Astrocyte of the spinal cord (primary cell): ENCODE data around the gene C9.

Source experiments
- DNase-seq: peaks from one replicate; pipeline ENCODE4 v3.0.0; 2011; ENCODE audit warnings: low read depth, low spot score
- H3K4me3 ChIP-seq: 2 replicates; pipeline ENCODE4 v1.5.1; 2011; ENCODE audit warnings: low read depth, mild to moderate bottlenecking, low read length, moderate library complexity
- in situ Hi-C: cut with HindIII; loops from 2 replicates; pipeline ENCODE4 v1.10.0; 2017; ENCODE audit warnings: low sequenced_read_pairs
- TF ChIP-seq, protein P1 (sequence below): IDR thresholded peaks from 2 replicates; pipeline ENCODE4 v1.5.1; 2012; ENCODE audit warnings: low read depth, mild to moderate bottlenecking, low read length, inconsistent platforms

The C9 gene

GRCh38 chr5:39367711-39368110, 3.4 kb upstream of the C9 start:
- H3K4me3 ChIP-seq = no peak overlapping the region
- in situ Hi-C loops = no loop called here
- TF ChIP-seq, protein P1, sequence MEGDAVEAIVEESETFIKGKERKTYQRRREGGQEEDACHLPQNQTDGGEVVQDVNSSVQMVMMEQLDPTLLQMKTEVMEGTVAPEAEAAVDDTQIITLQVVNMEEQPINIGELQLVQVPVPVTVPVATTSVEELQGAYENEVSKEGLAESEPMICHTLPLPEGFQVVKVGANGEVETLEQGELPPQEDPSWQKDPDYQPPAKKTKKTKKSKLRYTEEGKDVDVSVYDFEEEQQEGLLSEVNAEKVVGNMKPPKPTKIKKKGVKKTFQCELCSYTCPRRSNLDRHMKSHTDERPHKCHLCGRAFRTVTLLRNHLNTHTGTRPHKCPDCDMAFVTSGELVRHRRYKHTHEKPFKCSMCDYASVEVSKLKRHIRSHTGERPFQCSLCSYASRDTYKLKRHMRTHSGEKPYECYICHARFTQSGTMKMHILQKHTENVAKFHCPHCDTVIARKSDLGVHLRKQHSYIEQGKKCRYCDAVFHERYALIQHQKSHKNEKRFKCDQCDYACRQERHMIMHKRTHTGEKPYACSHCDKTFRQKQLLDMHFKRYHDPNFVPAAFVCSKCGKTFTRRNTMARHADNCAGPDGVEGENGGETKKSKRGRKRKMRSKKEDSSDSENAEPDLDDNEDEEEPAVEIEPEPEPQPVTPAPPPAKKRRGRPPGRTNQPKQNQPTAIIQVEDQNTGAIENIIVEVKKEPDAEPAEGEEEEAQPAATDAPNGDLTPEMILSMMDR = no peak
- DNase-seq = no peak

- in situ Hi-C loops = no loop called here
- H3K4me3 ChIP-seq = no peak overlapping the region
- TF ChIP-seq, protein P1 = no peak
- DNase-seq = no peak
These were observed 1.1 kb downstream of the C9 start for GRCh38 chr5:39363217-39363616.

GRCh38 chr5:39362646-39363045, 1.6 kb downstream of the C9 start:
- no peak overlapping the region for H3K4me3 ChIP-seq
- TF ChIP-seq, protein P1 = no peak
- DNase-seq = no peak
- in situ Hi-C loops = no loop called here

GRCh38 chr5:39361306-39361705, 3.0 kb downstream of the C9 start:
- TF ChIP-seq, protein P1 = no peak
- no peak overlapping the region for H3K4me3 ChIP-seq
- in situ Hi-C loops = no loop called here
- DNase-seq = no peak

DNA sequence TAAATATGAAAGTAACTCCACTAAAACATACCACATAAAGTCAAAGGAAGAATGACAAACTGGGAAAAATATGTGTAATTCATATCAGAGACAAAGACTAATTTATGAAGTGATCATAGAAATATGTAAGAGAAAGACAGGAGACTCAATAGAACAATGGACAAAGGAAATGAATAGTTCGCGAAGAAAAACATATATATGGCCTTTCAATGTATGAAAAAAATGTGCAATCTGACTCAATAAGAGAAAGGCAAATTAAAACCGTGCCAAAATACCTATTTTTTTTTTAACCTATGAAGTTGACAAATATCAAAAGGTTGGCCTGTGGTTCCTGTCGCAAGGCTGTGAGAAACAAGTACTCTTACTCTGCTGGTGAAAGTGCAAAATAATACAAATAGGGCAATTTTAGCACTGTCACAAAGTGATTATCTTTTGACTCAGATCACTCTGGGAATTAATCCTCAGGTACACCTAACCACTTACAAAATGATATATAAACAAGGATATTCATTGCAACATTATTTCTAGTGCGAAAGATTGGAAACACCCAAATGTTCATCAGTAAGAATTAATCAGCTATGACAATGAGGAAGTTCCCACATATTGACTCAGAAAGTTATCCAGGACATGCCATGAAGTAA, 3.7 kb downstream of the C9 start:
- in situ Hi-C loops = no loop called here
- DNase-seq = no peak
- H3K4me3 ChIP-seq = no peak overlapping the region
- TF ChIP-seq, protein P1 = no peak

DNA sequence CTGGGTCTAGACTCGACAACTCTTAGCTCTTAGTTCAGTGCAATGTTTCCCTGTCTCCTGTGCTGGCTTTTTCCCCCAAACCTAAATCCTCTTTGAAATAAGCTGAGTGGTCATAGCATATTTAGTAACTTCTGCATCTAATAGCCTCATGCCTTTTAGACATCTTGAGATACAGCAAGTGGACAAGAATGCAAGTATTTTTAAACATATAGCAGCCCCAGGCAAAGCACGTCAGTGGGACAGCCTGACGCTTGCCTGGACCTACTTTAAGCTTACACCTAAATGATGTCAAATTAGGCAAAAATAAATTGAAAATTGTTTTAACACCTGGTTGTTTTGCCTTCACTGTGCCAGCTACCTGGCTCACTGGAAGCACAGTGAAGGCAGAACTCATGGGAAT, 8.0 kb downstream of the C9 start:
- TF ChIP-seq, protein P1 = no peak
- no peak for DNase-seq
- H3K4me3 ChIP-seq = no peak overlapping the region
- in situ Hi-C loops = no loop called here
